ENCODE results near the gene ATP2C1. TPM values are rescaled to one million over a fixed set of nuclear protein-coding genes. Genes with fewer than 3 reads are reported as not detected.

The ATP2C1 gene
- total and polyA plus RNA-seq, 2 experiments from 2014 or later: 31.5 to 99.4 TPM

DNA sequence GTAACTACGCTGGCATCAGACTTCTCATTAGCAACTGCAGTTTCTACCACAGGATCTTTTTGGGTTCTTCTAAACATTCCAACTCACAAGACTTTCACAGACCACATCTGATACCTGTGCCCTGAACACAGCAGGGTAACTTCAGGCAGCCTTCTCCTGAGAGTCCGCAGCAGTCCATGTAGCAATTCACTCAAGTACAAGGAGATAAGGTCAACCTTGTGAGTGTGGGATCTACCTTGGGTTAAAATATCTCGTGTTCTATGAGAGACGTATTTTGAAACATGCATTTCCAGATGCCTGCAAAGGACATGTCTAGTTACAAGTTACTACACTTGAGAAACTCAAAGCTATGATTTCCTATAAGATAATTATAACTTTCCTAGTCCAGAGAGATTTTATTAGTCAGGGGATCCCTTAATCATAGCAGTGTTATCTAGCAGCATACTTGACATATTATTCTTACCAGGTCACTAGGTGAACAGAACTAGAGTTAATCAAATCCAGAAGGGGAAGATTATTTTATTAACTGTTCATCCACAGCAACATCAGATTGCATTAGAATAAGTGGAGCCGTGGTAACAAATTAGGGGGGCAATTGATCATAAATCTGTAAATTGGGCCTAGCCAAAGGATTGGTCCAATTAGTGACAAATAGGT lies 66.4 kb downstream of the ATP2C1 start:
- no peaks in the 10 kb centered on the region for H3K9me2 ChIP-seq (replicated peaks; ENCODE audit: insufficient read depth)
- H3K27me3 ChIP-seq: no peaks in the 10 kb centered on the region
- TF ChIP-seq EZH2phosphoT487 (IDR thresholded peaks at IDR 0.05; ENCODE audit: low read depth, severe bottlenecking, unreplicated experiment) (no peak), EZH2 (IDR thresholded peaks at IDR 0.05; ENCODE audit: borderline replicate concordance) (no peak), CTCF (IDR thresholded peaks at IDR 0.05; ENCODE audit: poor library complexity) (no peak)
- peaks cover 5% of the 10 kb centered on the region for H3K4me1 ChIP-seq (ENCODE audit: insufficient read depth)
- no peak overlapping the region for H3K27ac ChIP-seq
- H4K20me1 ChIP-seq (ENCODE audit: insufficient read depth, poor library complexity, severe bottlenecking): no peaks in the 10 kb centered on the region
- H3K4me3 ChIP-seq: no peak overlapping the region
- H3K79me2 ChIP-seq: no peaks in the 10 kb centered on the region
- H3K4me2 ChIP-seq: no peak overlapping the region
- H3K36me3 ChIP-seq (replicated peaks; ENCODE audit: insufficient read depth, low read depth): no peaks in the 10 kb centered on the region
- H2AFZ ChIP-seq: no peak overlapping the region
- DNase-seq (ENCODE audit: low spot score): no peak
- no peaks in the 10 kb centered on the region for H3K9me3 ChIP-seq (ENCODE audit: low read depth)
- 89% methylated on average over 5 of the region's 5 CpGs for WGBS (ENCODE audit: low lambda C conversion rate, missing lambda C conversion rate)

DNA sequence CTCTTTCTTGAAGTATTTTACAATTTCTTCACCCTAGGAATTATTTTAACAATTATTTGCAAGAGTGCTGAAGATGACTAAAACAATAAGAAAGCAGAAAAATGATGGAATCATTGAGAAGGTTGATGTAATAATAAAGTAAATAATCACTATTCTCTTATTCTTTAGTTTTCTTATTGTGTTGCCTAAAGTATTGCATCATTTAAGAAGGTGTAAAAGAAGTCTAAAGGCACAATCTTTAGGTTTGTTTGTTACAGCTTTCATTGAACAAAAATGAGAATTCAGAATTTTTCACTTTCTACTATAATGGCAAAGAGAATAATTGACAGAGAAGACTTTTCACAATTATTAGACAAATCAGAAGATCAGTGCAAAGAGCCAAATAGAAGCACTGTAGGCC lies 67.6 kb downstream of the ATP2C1 start:
- no peaks in the 10 kb centered on the region for H3K9me2 ChIP-seq (replicated peaks; ENCODE audit: insufficient read depth)

DNA sequence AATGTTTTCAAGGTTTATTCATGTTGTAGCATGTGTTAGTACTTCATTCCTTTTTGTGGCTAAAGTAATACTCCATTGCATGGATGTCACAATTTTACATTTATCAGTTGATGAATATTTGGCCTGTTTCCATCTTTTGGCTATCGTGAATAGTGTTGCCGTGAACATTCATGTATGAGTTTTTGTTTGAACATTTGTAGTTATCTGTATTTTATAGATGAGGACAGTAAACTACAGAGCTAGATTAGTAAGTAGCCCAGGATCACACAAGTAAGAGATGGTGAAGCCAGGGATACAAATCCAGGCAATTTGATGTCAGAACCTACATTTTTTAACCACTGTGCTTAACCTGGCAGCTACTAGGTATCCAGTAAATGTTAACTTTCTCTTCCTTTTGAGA lies 69.6 kb downstream of the ATP2C1 start:
- H3K4me2 ChIP-seq: no peak overlapping the region
- H3K36me3 ChIP-seq (replicated peaks; ENCODE audit: insufficient read depth, low read depth): no peaks in the 10 kb centered on the region
- H3K27ac ChIP-seq: peak overlapping the region; percentile 49

More for the DNA sequence above, 67.6 kb downstream of the ATP2C1 start:
- Histone ChIP-seq H3K4me2 (no peak overlapping the region), H3K9me3 (ENCODE audit: low read depth) (no peaks in the 10 kb centered on the region), H3K4me1 (ENCODE audit: insufficient read depth) (no peaks in the 10 kb centered on the region), H2AFZ (no peak overlapping the region), H4K20me1 (ENCODE audit: insufficient read depth, poor library complexity, severe bottlenecking) (no peaks in the 10 kb centered on the region), H3K79me2 (no peaks in the 10 kb centered on the region), H3K27ac (no peak overlapping the region), H3K27me3 (no peaks in the 10 kb centered on the region), H3K4me3 (no peak overlapping the region), H3K36me3 (replicated peaks; ENCODE audit: insufficient read depth, low read depth) (no peaks in the 10 kb centered on the region)
- DNase-seq (ENCODE audit: low spot score): no peak
- no peak for TF ChIP-seq EZH2 (IDR thresholded peaks at IDR 0.05; ENCODE audit: borderline replicate concordance)
- no peak for TF ChIP-seq CTCF (IDR thresholded peaks at IDR 0.05; ENCODE audit: poor library complexity)
- TF ChIP-seq EZH2phosphoT487 (IDR thresholded peaks at IDR 0.05; ENCODE audit: low read depth, severe bottlenecking, unreplicated experiment): no peak

More for the DNA sequence above, 69.6 kb downstream of the ATP2C1 start:
- no peak overlapping the region for H3K4me3 ChIP-seq
- H3K27me3 ChIP-seq: no peaks in the 10 kb centered on the region
- no peaks in the 10 kb centered on the region for H4K20me1 ChIP-seq (ENCODE audit: insufficient read depth, poor library complexity, severe bottlenecking)
- no peaks in the 10 kb centered on the region for H3K9me3 ChIP-seq (ENCODE audit: low read depth)
- no peak for DNase-seq (ENCODE audit: low spot score)
- no peak overlapping the region for H2AFZ ChIP-seq
- no peaks in the 10 kb centered on the region for H3K4me1 ChIP-seq (ENCODE audit: insufficient read depth)
- H3K79me2 ChIP-seq: no peaks in the 10 kb centered on the region
- no peak for TF ChIP-seq EZH2phosphoT487 (IDR thresholded peaks at IDR 0.05; ENCODE audit: low read depth, severe bottlenecking, unreplicated experiment)
- TF ChIP-seq EZH2 (IDR thresholded peaks at IDR 0.05; ENCODE audit: borderline replicate concordance): no peak
- TF ChIP-seq CTCF (IDR thresholded peaks at IDR 0.05; ENCODE audit: poor library complexity): no peak
- no peaks in the 10 kb centered on the region for H3K9me2 ChIP-seq (replicated peaks; ENCODE audit: insufficient read depth)
- WGBS (ENCODE audit: low lambda C conversion rate, missing lambda C conversion rate): 88% methylated on average over 2 of the region's 2 CpGs

All from hepatocyte (in vitro differentiated cells).